SK-N-SH treated with all-trans-retinoic acid at 6 μM for 48 hours (cell line): ENCODE results near the gene TTBK1.
A peak's percentile ranks its signal among the peaks of the same experiment; 100 is the strongest.

Experiments
- ATAC-seq: fragments of 200-7000 bp; cut with Tn5 transposase; 3 replicates; pipeline ENCODE4 v1.9.1; 2020; ENCODE audit warnings: mild to moderate bottlenecking, moderate library complexity
- BACH2 ChIP-seq: fragments of 250-450 bp; sonication (Bioruptor Pico); IDR thresholded peaks from 2 replicates; pipeline ENCODE4 v1.9.0; 2021; ENCODE audit warnings: mild to moderate bottlenecking, borderline replicate concordance
- CSDC2 ChIP-seq: fragments of 250-450 bp; sonication (Bioruptor Pico); IDR thresholded peaks from 2 replicates; pipeline ENCODE4 v1.5.0; 2020; ENCODE audit warnings: mild to moderate bottlenecking, moderate library complexity
- ESRRG ChIP-seq: fragments of 250-450 bp; sonication (Bioruptor Pico); IDR thresholded peaks from 2 replicates; pipeline ENCODE4 v1.6.1; 2021; ENCODE audit warnings: mild to moderate bottlenecking
- GLIS3 ChIP-seq: fragments of 250-450 bp; sonication (Bioruptor Pico); IDR thresholded peaks from 2 replicates; pipeline ENCODE4 v1.5.0; 2020; ENCODE audit warnings: mild to moderate bottlenecking, moderate library complexity
- OSR1 ChIP-seq: fragments of 250-450 bp; sonication (Bioruptor Pico); IDR thresholded peaks from 2 replicates; pipeline ENCODE4 v1.8.0; 2022; ENCODE audit warnings: moderate library complexity, mild to moderate bottlenecking, inconsistent platforms
- PATZ1 ChIP-seq: fragments of 250-450 bp; sonication (Bioruptor Pico); IDR thresholded peaks from 2 replicates; pipeline ENCODE4 v1.8.0; 2020; ENCODE audit warnings: mild to moderate bottlenecking, moderate library complexity, borderline replicate concordance
- POU6F1 ChIP-seq: fragments of 250-450 bp; sonication (Bioruptor Pico); IDR thresholded peaks from 2 replicates; pipeline ENCODE4 v1.8.0; 2021; ENCODE audit warnings: low read depth, mild to moderate bottlenecking, moderate library complexity, borderline replicate concordance
- PPARA ChIP-seq: fragments of 250-450 bp; sonication (Bioruptor Pico); IDR thresholded peaks from 2 replicates; pipeline ENCODE4 v1.5.0; 2020; ENCODE audit warnings: mild to moderate bottlenecking, borderline replicate concordance
- RARB ChIP-seq: fragments of 250-450 bp; sonication (Bioruptor Pico); IDR thresholded peaks from 2 replicates; pipeline ENCODE4 v1.8.0; 2021; ENCODE audit warnings: mild to moderate bottlenecking, moderate library complexity
- SNAI2 ChIP-seq: fragments of 250-450 bp; sonication (Bioruptor Pico); IDR thresholded peaks from 2 replicates; pipeline ENCODE4 v1.5.0; 2020; ENCODE audit warnings: mild to moderate bottlenecking, moderate library complexity
- TCF4 ChIP-seq: fragments of 250-450 bp; sonication (Bioruptor Pico); IDR thresholded peaks from 2 replicates; pipeline ENCODE4 v1.8.0; 2021; ENCODE audit warnings: mild to moderate bottlenecking, moderate library complexity, borderline replicate concordance
- TOX ChIP-seq: fragments of 250-450 bp; sonication (Bioruptor Pico); IDR thresholded peaks from 2 replicates; pipeline ENCODE4 v1.8.0; 2021; ENCODE audit warnings: mild to moderate bottlenecking, moderate library complexity, borderline replicate concordance
- TSHZ2 ChIP-seq: fragments of 250-450 bp; sonication (Bioruptor Pico); IDR thresholded peaks from 2 replicates; pipeline ENCODE4 v1.5.0; 2020; ENCODE audit warnings: mild to moderate bottlenecking, moderate library complexity
- ZC3H10 ChIP-seq: fragments of 250-450 bp; sonication (Bioruptor Pico); IDR thresholded peaks from 2 replicates; pipeline ENCODE4 v1.5.1; 2021; ENCODE audit warnings: mild to moderate bottlenecking, moderate library complexity
- ZFP3 ChIP-seq: fragments of 250-450 bp; sonication (Bioruptor Pico); IDR thresholded peaks from 2 replicates; pipeline ENCODE4 v1.5.0; 2020; ENCODE audit warnings: mild to moderate bottlenecking, moderate library complexity
- ZFP30 ChIP-seq: fragments of 450-650 bp; formaldehyde crosslinking; IDR thresholded peaks from 2 replicates; pipeline ENCODE4 v1.5.0; 2022; ENCODE audit warnings: mild to moderate bottlenecking, moderate library complexity
- ZNF565 ChIP-seq: fragments of 450-650 bp; formaldehyde crosslinking; conservative IDR thresholded peaks from 2 replicates; pipeline ENCODE4 v1.5.0; 2020; ENCODE audit warnings: low read depth, mild to moderate bottlenecking, moderate library complexity
- ZNF70 ChIP-seq: fragments of 450-650 bp; formaldehyde crosslinking; IDR thresholded peaks from 2 replicates; pipeline ENCODE4 v1.5.0; 2020; ENCODE audit warnings: mild to moderate bottlenecking, moderate library complexity
- ZNF8 ChIP-seq: fragments of 450-650 bp; formaldehyde crosslinking; IDR thresholded peaks from 2 replicates; pipeline ENCODE4 v1.5.0; 2020; ENCODE audit warnings: mild to moderate bottlenecking, moderate library complexity
- TF ChIP-seq, protein P1 (sequence below): fragments of 250-450 bp; sonication (Bioruptor Pico); IDR thresholded peaks from 2 replicates; pipeline ENCODE4 v1.5.1; 2021; ENCODE audit warnings: mild to moderate bottlenecking, moderate library complexity

TTBK1 gene

DNA sequence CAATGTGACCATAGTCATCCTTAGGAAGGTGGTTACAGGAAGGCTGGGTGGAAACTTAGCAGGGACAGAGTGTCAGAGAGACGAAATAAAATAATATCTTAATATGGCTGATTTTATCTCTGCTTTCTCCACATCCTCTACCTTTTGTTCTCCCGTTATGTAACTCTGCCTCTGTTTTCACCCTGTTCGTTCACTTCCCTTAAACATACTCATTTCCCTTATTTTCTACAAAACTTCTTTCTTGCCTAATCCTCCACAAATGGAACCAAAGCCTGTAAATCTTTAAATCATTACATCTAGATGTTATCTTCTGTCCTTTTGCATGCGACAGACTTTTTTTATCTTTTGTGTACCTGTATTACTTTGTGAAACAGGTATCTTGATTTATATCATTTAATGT, 88.6 kb downstream of the TTBK1 start:
- no peak for ATAC-seq
- TF ChIP-seq CSDC2 (CRISPR knock-in tag): no peak
- no peak for TF ChIP-seq TCF4
- TF ChIP-seq ZFP30: no peak
- TF ChIP-seq ESRRG: no peak
- TF ChIP-seq BACH2 (CRISPR knock-in tag): no peak
- no peak for TF ChIP-seq SNAI2 (CRISPR knock-in tag)
- TF ChIP-seq TOX (CRISPR knock-in tag): no peak
- TF ChIP-seq, protein P1, sequence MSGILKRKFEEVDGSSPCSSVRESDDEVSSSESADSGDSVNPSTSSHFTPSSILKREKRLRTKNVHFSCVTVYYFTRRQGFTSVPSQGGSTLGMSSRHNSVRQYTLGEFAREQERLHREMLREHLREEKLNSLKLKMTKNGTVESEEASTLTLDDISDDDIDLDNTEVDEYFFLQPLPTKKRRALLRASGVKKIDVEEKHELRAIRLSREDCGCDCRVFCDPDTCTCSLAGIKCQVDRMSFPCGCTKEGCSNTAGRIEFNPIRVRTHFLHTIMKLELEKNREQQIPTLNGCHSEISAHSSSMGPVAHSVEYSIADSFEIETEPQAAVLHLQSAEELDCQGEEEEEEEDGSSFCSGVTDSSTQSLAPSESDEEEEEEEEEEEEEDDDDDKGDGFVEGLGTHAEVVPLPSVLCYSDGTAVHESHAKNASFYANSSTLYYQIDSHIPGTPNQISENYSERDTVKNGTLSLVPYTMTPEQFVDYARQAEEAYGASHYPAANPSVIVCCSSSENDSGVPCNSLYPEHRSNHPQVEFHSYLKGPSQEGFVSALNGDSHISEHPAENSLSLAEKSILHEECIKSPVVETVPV (CRISPR knock-in tag): no peak

GRCh38 chr6:43334466-43335095, 91.3 kb downstream of the TTBK1 start:
- ATAC-seq: peak; percentile 94
- TF ChIP-seq, protein P1 (CRISPR knock-in tag): no peak
- TF ChIP-seq PPARA (CRISPR knock-in tag) (no peak), ZFP3 (no peak)

DNA sequence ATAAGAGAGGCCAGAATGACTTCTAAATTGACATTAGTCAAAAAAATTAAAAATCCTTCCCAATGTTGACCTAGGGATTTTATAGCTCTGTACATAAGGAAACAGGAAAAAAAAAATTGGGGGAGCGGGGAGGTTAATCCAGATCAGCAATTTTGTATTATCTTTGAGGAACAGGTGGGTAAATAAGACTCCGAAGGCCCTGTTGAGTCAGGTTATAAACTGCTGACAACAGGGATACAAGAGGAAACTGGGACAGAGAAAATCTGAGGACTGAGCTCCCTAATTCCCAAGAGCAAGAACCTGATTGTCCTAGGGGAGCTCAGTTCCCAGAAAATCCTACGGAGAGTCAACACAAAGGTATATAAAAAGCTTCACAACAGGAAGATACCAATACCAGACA, 92.2 kb downstream of the TTBK1 start:
- ATAC-seq: no peak
- TF ChIP-seq RARB (CRISPR knock-in tag): no peak

DNA sequence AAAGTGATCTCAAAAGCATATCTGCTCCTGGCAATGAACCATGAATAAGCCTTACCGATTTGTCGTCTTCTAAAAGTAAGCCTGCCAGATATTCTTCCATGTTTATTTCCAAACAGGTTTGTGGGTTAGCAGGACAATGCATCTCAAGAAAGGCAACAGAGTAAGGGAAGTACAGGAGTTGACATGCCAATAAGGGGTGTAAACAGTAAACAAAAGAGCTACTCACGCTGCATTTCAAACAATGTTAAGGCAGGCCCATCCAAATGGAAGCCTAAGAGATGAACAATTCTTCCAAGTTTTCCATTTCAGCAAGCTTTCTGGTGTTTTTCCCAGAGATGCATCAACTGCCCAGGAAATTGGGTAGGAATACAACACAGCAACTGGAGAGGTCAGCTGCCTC, 93.1 kb downstream of the TTBK1 start:
- TF ChIP-seq ZFP3 (no peak), ZNF8 (no peak), SNAI2 (CRISPR knock-in tag) (no peak), GLIS3 (CRISPR knock-in tag) (no peak), POU6F1 (CRISPR knock-in tag) (no peak), TSHZ2 (CRISPR knock-in tag) (no peak), ZFP30 (no peak), TOX (CRISPR knock-in tag) (no peak), CSDC2 (CRISPR knock-in tag) (no peak), OSR1 (CRISPR knock-in tag) (no peak), ESRRG (no peak), PATZ1 (CRISPR knock-in tag) (no peak), ZC3H10 (no peak), TCF4 (no peak), ZNF565 (CRISPR knock-in tag) (no peak), PPARA (CRISPR knock-in tag) (no peak), ZNF70 (CRISPR knock-in tag) (no peak)
- ATAC-seq: no peak
